GM04503 (cell line): ENCODE results near the gene CLK1.
"Not testable (repeated sequence)": the region's sequence is repeated elsewhere in the genome, so short reads cannot be mapped to it uniquely, and the experiment has no call there.

Experiments
- DNase-seq: peaks from one replicate; pipeline ENCODE4 v3.0.0-alpha.2; 2012; ENCODE audit warnings: low read depth

Gene CLK1

GRCh38 chr2:200864176-200865034 lies at the start of gene CLK1:
TSS of gene CLK1 (minus strand) at chr2:200864658. CDS start at chr2:200861862, 2,796 bp downstream.
- no peak for DNase-seq

GRCh38 chr2:200913654-200914053 lies 49.2 kb upstream of the CLK1 start:
- DNase-seq = peak; percentile 66

- no peak for DNase-seq
Measured at GRCh38 chr2:200909958-200910357, 45.5 kb upstream of the CLK1 start.

GRCh38 chr2:200905618-200906296 lies 41.3 kb upstream of the CLK1 start:
- no peak for DNase-seq

- DNase-seq = peak; percentile 54
Measured at GRCh38 chr2:200901459-200902072, 37.1 kb upstream of the CLK1 start.

GRCh38 chr2:200899482-200899881 lies 35.0 kb upstream of the CLK1 start:
- no peak for DNase-seq

GRCh38 chr2:200888704-200889625 lies 24.5 kb upstream of the CLK1 start, which contains the start of the genes NIF3L1 and PPIL3:
TSS of gene NIF3L1 (plus strand) at chr2:200889371. CDS start at chr2:200891944, 2,573 bp downstream.
TSS of gene PPIL3 (minus strand) at chr2:200889077. CDS start at chr2:200887615, 1,462 bp downstream.
- peak; percentile 85 for DNase-seq

- DNase-seq = not testable (repeated sequence)
Measured at GRCh38 chr2:200881715-200882249, 17.3 kb upstream of the CLK1 start.

GRCh38 chr2:200878289-200878880 lies 13.9 kb upstream of the CLK1 start:
- DNase-seq = no peak

- no peak for DNase-seq
Measured at GRCh38 chr2:200877443-200877842, 13.0 kb upstream of the CLK1 start.

- DNase-seq = no peak
Measured at GRCh38 chr2:200873560-200873959, 9.1 kb upstream of the CLK1 start.

- no peak for DNase-seq
Measured at GRCh38 chr2:200871151-200871550, 6.7 kb upstream of the CLK1 start.

GRCh38 chr2:200869014-200869413 lies 4.6 kb upstream of the CLK1 start:
- DNase-seq = no peak

GRCh38 chr2:200863782-200864175 lies 679 bp downstream of the CLK1 start:
- no peak for DNase-seq

GRCh38 chr2:200862532-200863000 lies 1.9 kb downstream of the CLK1 start:
- peak; percentile 22 for DNase-seq

GRCh38 chr2:200861617-200862155 lies 2.8 kb downstream of the CLK1 start:
- DNase-seq = no peak

- peak; percentile 19 for DNase-seq
Measured at GRCh38 chr2:200860092-200860795, 4.2 kb downstream of the CLK1 start.

- no peak for DNase-seq
Measured at GRCh38 chr2:200856806-200857205, 7.7 kb downstream of the CLK1 start.

- no peak for DNase-seq
Measured at GRCh38 chr2:200852605-200853004, 11.9 kb downstream of the CLK1 start.
